ENCODE data around the gene IL22RA1. TPM values are rescaled to one million over a fixed set of nuclear protein-coding genes. Genes with fewer than 3 reads are reported as not detected.
A peak's percentile ranks its signal among the peaks of the same experiment; 100 is the strongest.

The IL22RA1 gene
- total and polyA plus RNA-seq, 8 donors, result 62.5 to 164 (median 95.3) TPM

- intact Hi-C loops (cut with DNase I), result no loop called here
- 19 to 22% methylated on average over 11 of the region's 11 CpGs for WGBS, 2 donors
- Histone ChIP-seq H3K27me3 (no peaks in the 10 kb centered on the region), H3K4me1 (peaks cover 10 to 16% (median 12%) of the 10 kb centered on the region in 3 donors), H3K4me3 (no peak overlapping the region), H3K36me3 (peaks cover 0 to 13% (median 0%) of the 10 kb centered on the region in 3 donors), H3K27ac (peak overlapping the region in 2 of 4 donors; percentile 17 to 28), H3K9me3 (no peaks in the 10 kb centered on the region)
- ATAC-seq (peak; percentile 65 to 80 (median 78)), FAIRE-seq (no peak), DNase-seq (peak; percentile 78 to 89 (median 82))
- TF ChIP-seq, protein P1, sequence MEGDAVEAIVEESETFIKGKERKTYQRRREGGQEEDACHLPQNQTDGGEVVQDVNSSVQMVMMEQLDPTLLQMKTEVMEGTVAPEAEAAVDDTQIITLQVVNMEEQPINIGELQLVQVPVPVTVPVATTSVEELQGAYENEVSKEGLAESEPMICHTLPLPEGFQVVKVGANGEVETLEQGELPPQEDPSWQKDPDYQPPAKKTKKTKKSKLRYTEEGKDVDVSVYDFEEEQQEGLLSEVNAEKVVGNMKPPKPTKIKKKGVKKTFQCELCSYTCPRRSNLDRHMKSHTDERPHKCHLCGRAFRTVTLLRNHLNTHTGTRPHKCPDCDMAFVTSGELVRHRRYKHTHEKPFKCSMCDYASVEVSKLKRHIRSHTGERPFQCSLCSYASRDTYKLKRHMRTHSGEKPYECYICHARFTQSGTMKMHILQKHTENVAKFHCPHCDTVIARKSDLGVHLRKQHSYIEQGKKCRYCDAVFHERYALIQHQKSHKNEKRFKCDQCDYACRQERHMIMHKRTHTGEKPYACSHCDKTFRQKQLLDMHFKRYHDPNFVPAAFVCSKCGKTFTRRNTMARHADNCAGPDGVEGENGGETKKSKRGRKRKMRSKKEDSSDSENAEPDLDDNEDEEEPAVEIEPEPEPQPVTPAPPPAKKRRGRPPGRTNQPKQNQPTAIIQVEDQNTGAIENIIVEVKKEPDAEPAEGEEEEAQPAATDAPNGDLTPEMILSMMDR (IDR thresholded peaks at IDR 0.05), result peak in 3 of 4 donors; percentile 9 to 16 (median 11)
Measured at GRCh38 chr1:24155011-24155782, 12.3 kb upstream of the IL22RA1 start.

GRCh38 chr1:24154215-24154614 is 11.3 kb upstream of the IL22RA1 start:
- Histone ChIP-seq H3K36me3 (peaks cover 0 to 11% (median 0%) of the 10 kb centered on the region in 3 donors), H3K4me1 (peaks cover 12 to 20% (median 12%) of the 10 kb centered on the region in 3 donors), H3K27me3 (no peaks in the 10 kb centered on the region), H3K4me3 (no peak overlapping the region), H3K9me3 (no peaks in the 10 kb centered on the region), H3K27ac (no peak overlapping the region)
- intact Hi-C loops (cut with DNase I), result no loop called here
- TF ChIP-seq, protein P1 (IDR thresholded peaks at IDR 0.05), result no peak
- WGBS, 2 donors, result 80% methylated on average over 8 of the region's 8 CpGs
- ATAC-seq, result no peak
- no peak for DNase-seq
- no peak for FAIRE-seq

DNA sequence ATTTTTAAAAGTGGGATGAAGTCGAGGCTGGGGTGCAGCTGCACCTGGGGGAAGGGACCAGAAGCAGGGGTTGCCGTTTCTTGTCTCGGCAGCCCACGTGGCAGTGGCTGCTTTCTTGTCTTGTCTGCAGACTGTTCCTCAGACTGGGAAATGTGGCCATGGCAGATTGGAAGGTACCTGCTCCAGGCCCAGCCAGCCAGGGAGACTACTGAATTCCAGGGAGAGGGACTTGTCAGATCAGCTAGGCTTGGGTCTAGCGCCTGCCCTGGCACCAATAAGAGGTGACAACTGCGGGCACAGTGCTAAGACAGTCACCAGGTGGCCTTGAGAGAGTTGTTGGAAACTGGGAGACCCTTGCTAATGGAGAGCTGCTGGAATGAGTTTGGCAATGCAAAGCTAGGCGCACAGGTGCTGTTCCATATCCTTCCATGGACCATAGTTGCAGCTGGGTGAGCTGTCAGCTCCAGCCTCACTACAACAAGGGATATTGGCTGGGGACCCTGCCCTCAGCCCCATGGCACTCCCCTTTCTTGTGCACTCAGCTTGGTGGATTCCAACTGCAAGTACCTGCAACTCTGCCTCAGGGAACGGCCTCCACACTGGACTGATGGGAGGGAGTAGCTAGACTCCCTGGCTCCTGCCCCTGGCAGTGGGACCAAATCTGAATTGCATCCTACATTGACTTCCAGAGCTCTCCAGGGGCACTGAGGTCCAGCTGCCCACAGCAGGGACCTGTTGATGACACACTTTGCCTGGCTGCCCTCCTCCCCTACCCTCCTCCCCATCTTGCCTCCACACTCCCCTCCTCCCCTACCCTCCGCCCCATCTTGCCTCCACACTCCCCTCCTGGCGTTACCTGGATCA is 9.9 kb upstream of the IL22RA1 start:
- Histone ChIP-seq H3K4me3 (no peak overlapping the region), H3K27ac (no peak overlapping the region), H3K9me3 (no peaks in the 10 kb centered on the region), H3K36me3 (peaks cover 0 to 11% (median 0%) of the 10 kb centered on the region in 3 donors), H3K27me3 (no peaks in the 10 kb centered on the region), H3K4me1 (peaks cover 12 to 20% (median 12%) of the 10 kb centered on the region in 3 donors)
- DNase-seq (no peak), FAIRE-seq (no peak), ATAC-seq (no peak)
- TF ChIP-seq, protein P1 (IDR thresholded peaks at IDR 0.05), result no peak
- intact Hi-C loops (cut with DNase I), result no loop called here
- WGBS, 2 donors, result 86 to 87% methylated on average over 10 of the region's 10 CpGs

GRCh38 chr1:24151175-24151533 is 8.2 kb upstream of the IL22RA1 start:
- H3K4me1 ChIP-seq, result peaks cover 12 to 20% (median 12%) of the 10 kb centered on the region in 3 donors
- 11 to 12% methylated on average over 12 of the region's 12 CpGs for WGBS, 2 donors
- TF ChIP-seq, protein P1 (IDR thresholded peaks at IDR 0.05), result no peak
- FAIRE-seq, result no peak
- intact Hi-C loops (cut with DNase I), result no loop called here
- H3K36me3 ChIP-seq, result no peaks in the 10 kb centered on the region
- H3K9me3 ChIP-seq, result no peaks in the 10 kb centered on the region
- peak; percentile 45 to 61 (median 57) for ATAC-seq
- peak overlapping the region in 1 of 4 donors; percentile 30 for H3K4me3 ChIP-seq
- no peaks in the 10 kb centered on the region for H3K27me3 ChIP-seq
- DNase-seq, result peak in 5 of 6 donors; percentile 51 to 78 (median 72)
- peak overlapping the region in 3 of 4 donors; percentile 3 to 57 (median 15) for H3K27ac ChIP-seq
